ENCODE data around the gene WFIKKN2. TPM values are rescaled to one million over a fixed set of nuclear protein-coding genes. Genes with fewer than 3 reads are reported as not detected.

Gene WFIKKN2
- total and polyA plus RNA-seq, 2 of the 13 experiments (the other 11 are each of a cell fraction or from before 2014, with no cell fraction given) = not detected

DNA sequence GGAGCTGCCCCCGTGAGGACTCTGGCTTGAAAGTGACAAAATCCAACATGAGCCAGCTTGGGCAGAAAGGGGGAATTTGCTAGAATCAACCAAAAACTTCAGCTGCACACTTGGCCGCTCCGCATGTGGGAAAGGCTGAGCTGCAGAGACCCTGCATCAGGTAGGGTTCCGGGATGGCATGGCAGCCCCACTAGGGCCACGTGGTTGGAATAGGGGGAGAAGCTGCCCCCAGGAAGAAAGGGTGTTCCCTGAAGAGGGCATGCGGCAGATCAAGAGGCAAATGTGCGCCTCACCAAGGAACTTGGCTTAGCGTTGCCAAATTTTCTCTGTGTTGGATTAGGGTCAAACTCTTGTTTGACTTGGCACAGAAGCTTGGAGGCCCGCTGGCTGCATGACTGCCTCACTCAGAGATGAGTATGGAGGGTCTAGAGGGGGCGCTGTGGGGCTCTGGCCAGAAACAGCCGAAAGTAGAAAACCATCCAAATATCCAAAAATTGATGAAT is 29.2 kb upstream of the WFIKKN2 start (continued):
- TF ChIP-seq ZNF33B (CRISPR knock-in tag; IDR thresholded peaks at IDR 0.05) = peak; percentile 57; the same call in 1 of the 2 replicates
- 0 out of 2 replicates have a peak, but pooled peaks have one; percentile 32 for TF ChIP-seq ZMYM2 (CRISPR knock-in tag; IDR thresholded peaks at IDR 0.05)
- TF ChIP-seq CREB1 (IDR thresholded peaks at IDR 0.05) = no peak
- no peak for TF ChIP-seq CREB1 (CRISPR knock-in tag; IDR thresholded peaks at IDR 0.05)
- no peak for TF ChIP-seq ZBTB38 (CRISPR knock-in tag; IDR thresholded peaks at IDR 0.05)
- TF ChIP-seq PAWR (CRISPR knock-in tag; IDR thresholded peaks at IDR 0.05; ENCODE audit: borderline replicate concordance) = no peak
- no peak for TF ChIP-seq KDM5B (CRISPR knock-in tag; IDR thresholded peaks at IDR 0.05; ENCODE audit: borderline replicate concordance)
- TF ChIP-seq MTF2 (CRISPR knock-in tag; IDR thresholded peaks at IDR 0.05; ENCODE audit: borderline replicate concordance) = no peak
- no peak; the same call in 1 of the 2 replicates for TF ChIP-seq PHF20 (CRISPR knock-in tag; IDR thresholded peaks at IDR 0.05)
- peak; percentile 60; the same call in 1 of the 2 replicates for TF ChIP-seq NRL (CRISPR knock-in tag; IDR thresholded peaks at IDR 0.05; ENCODE audit: borderline replicate concordance)
- peak; percentile 87; the same call in 1 of the 2 replicates for TF ChIP-seq NFIB (CRISPR knock-in tag; IDR thresholded peaks at IDR 0.05; ENCODE audit: borderline replicate concordance)
- TF ChIP-seq ZFP36 (IDR thresholded peaks at IDR 0.05; ENCODE audit: borderline replicate concordance, low read depth, low read length, partially characterized antibody) = no peak
- no peak for TF ChIP-seq SNRNP70 (IDR thresholded peaks at IDR 0.05; ENCODE audit: low read depth, low read length)
- TF ChIP-seq, protein P1, sequence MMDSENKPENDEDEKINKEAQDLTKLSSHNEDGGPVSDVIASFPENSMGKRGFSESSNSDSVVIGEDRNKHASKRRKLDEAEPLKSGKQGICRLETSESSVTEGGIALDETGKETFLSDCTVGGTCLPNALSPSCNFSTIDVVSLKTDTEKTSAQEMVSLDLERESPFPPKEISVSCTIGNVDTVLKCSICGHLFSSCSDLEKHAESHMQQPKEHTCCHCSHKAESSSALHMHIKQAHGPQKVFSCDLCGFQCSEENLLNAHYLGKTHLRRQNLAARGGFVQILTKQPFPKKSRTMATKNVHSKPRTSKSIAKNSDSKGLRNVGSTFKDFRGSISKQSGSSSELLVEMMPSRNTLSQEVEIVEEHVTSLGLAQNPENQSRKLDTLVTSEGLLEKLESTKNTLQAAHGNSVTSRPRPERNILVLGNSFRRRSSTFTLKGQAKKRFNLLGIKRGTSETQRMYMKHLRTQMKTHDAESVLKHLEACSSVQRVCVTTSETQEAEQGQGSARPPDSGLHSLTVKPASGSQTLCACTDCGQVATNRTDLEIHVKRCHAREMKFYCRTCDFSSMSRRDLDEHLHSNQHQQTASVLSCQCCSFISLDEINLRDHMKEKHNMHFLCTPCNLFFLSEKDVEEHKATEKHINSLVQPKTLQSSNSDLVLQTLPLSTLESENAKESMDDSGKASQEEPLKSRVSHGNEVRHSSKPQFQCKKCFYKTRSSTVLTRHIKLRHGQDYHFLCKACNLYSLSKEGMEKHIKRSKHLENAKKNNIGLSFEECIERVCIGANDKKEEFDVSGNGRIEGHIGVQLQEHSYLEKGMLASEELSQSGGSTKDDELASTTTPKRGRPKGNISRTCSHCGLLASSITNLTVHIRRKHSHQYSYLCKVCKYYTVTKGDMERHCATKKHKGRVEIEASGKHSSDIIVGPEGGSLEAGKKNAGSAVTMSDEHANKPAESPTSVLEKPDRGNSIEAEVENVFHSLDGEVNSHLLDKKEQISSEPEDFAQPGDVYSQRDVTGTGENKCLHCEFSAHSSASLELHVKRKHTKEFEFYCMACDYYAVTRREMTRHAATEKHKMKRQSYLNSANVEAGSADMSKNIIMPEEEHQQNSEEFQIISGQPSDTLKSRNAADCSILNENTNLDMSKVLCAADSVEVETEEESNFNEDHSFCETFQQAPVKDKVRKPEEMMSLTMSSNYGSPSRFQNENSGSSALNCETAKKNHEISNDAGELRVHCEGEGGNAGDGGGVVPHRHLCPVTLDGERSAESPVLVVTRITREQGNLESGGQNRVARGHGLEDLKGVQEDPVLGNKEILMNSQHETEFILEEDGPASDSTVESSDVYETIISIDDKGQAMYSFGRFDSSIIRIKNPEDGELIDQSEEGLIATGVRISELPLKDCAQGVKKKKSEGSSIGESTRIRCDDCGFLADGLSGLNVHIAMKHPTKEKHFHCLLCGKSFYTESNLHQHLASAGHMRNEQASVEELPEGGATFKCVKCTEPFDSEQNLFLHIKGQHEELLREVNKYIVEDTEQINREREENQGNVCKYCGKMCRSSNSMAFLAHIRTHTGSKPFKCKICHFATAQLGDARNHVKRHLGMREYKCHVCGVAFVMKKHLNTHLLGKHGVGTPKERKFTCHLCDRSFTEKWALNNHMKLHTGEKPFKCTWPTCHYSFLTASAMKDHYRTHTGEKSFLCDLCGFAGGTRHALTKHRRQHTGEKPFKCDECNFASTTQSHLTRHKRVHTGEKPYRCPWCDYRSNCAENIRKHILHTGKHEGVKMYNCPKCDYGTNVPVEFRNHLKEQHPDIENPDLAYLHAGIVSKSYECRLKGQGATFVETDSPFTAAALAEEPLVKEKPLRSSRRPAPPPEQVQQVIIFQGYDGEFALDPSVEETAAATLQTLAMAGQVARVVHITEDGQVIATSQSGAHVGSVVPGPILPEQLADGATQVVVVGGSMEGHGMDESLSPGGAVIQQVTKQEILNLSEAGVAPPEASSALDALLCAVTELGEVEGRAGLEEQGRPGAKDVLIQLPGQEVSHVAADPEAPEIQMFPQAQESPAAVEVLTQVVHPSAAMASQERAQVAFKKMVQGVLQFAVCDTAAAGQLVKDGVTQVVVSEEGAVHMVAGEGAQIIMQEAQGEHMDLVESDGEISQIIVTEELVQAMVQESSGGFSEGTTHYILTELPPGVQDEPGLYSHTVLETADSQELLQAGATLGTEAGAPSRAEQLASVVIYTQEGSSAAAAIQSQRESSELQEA (CRISPR knock-in tag; IDR thresholded peaks at IDR 0.05; ENCODE audit: not compliant biosample characterization) = no peak
- TF ChIP-seq DPF2 (CRISPR knock-in tag; IDR thresholded peaks at IDR 0.05; ENCODE audit: borderline replicate concordance, low read depth) = no peak
- TF ChIP-seq RXRA (CRISPR knock-in tag; IDR thresholded peaks at IDR 0.05) = peak; percentile 60
- TF ChIP-seq RFX1 (IDR thresholded peaks at IDR 0.05) = no peak
- TF ChIP-seq NFKBIZ (CRISPR knock-in tag; IDR thresholded peaks at IDR 0.05) = peak; percentile 38; the same call in 1 of the 2 replicates
- TF ChIP-seq RFX3 (CRISPR knock-in tag; IDR thresholded peaks at IDR 0.05) = no peak
- no peak for TF ChIP-seq ZNF841 (CRISPR knock-in tag; IDR thresholded peaks at IDR 0.05; ENCODE audit: borderline replicate concordance)
- TF ChIP-seq ZNF292 (CRISPR knock-in tag; IDR thresholded peaks at IDR 0.05; ENCODE audit: borderline replicate concordance, low read depth) = no peak
- TF ChIP-seq NR2C2 (CRISPR knock-in tag; IDR thresholded peaks at IDR 0.05; ENCODE audit: borderline replicate concordance) = no peak
- no peak for TF ChIP-seq ZNF343 (CRISPR knock-in tag; IDR thresholded peaks at IDR 0.05)
- TF ChIP-seq ZBTB7B (CRISPR knock-in tag; IDR thresholded peaks at IDR 0.05) = peak; percentile 59; the same call in 1 of the 2 replicates
- TF ChIP-seq PTBP1 (IDR thresholded peaks at IDR 0.05; ENCODE audit: low read depth, low read length, poor library complexity, severe bottlenecking) = no peak
